H1 (cell line): ENCODE data around the gene ZRANB1.

Experiments used
- CBX8 ChIP-seq: fragments of 300-800, 300-1000 bp; sonication (generic); IDR thresholded peaks from 2 replicates; pipeline ENCODE4 v1.7.1; 2016; ENCODE audit warnings: low read depth, low read length, borderline replicate concordance
- CEBPB ChIP-seq: IDR thresholded peaks from 2 replicates; pipeline ENCODE4 v1.6.1; 2012; ENCODE audit warnings: low read depth, low read length
- CHD2 ChIP-seq: IDR thresholded peaks from 2 replicates; pipeline ENCODE4 v1.6.1; 2012; ENCODE audit warnings: low read length, improper control_type of control experiment
- EZH2 ChIP-seq: fragments of 200-600 bp; sonication (generic); IDR thresholded peaks from 2 replicates; pipeline ENCODE4 v1.7.1; 2012; ENCODE audit warnings: low read depth, mild to moderate bottlenecking, moderate library complexity, low read length, inconsistent platforms; ENCODE audit not compliant: severe bottlenecking
- GABPA ChIP-seq: IDR thresholded peaks from 2 replicates; pipeline ENCODE4 v1.6.1; 2011; ENCODE audit warnings: mild to moderate bottlenecking, low read length, moderate library complexity, borderline replicate concordance; ENCODE audit not compliant: insufficient read depth
- MAFK ChIP-seq: IDR thresholded peaks from 2 replicates; pipeline ENCODE4 v1.6.1; 2012; ENCODE audit warnings: low read depth, mild to moderate bottlenecking, improper control_type of control experiment, low read length
- NRF1 ChIP-seq: IDR thresholded peaks from 2 replicates; pipeline ENCODE4 v1.6.1; 2011; ENCODE audit warnings: mild to moderate bottlenecking, low read depth, low read length, improper control_type of control experiment
- POLR2AphosphoS5 ChIP-seq: IDR thresholded peaks from 2 replicates; pipeline ENCODE4 v1.6.1; 2011; ENCODE audit warnings: low read depth, low read length
- RAD21 ChIP-seq, 2 experiments: IDR thresholded peaks in 1 of 2; conservative IDR thresholded peaks in 1 of 2; 2 replicates each; pipeline ENCODE4 v1.6.1; 2011; ENCODE audit warnings: low read depth in 2 of 2, low read length in 2 of 2, improper control_type of control experiment in 1 of 2, inconsistent platforms in 1 of 2, mild to moderate bottlenecking in 1 of 2, moderate library complexity in 1 of 2
- SIN3A ChIP-seq, 2 experiments: IDR thresholded peaks in 1 of 2; conservative IDR thresholded peaks in 1 of 2; 2 replicates each; pipeline ENCODE4 v1.6.1; 2011 to 2012; ENCODE audit warnings: low read length in 2 of 2, improper control_type of control experiment in 1 of 2, low read depth in 1 of 2, mild to moderate bottlenecking in 1 of 2
- SP1 ChIP-seq: IDR thresholded peaks from 2 replicates; pipeline ENCODE4 v1.6.1; 2011; ENCODE audit warnings: low read depth, low read length
- TF ChIP-seq, protein P1 (sequence below), 3 experiments: IDR thresholded peaks; 1 replicate in 2 of 3; 2 replicates in 1 of 3; pipeline versions ENCODE4 v1.5.1 to v1.6.1; 2011; ENCODE audit warnings: low read length in 3 of 3, mild to moderate bottlenecking in 3 of 3, inconsistent platforms in 2 of 3, low read depth in 1 of 3, moderate library complexity in 1 of 3; ENCODE audit not compliant: insufficient read depth in 1 of 3; ENCODE audit errors: control extremely low read depth in 1 of 3
- TF ChIP-seq, protein P2 (sequence below): IDR thresholded peaks from 2 replicates; pipeline ENCODE4 v1.6.1; 2012; ENCODE audit warnings: inconsistent platforms

DNA sequence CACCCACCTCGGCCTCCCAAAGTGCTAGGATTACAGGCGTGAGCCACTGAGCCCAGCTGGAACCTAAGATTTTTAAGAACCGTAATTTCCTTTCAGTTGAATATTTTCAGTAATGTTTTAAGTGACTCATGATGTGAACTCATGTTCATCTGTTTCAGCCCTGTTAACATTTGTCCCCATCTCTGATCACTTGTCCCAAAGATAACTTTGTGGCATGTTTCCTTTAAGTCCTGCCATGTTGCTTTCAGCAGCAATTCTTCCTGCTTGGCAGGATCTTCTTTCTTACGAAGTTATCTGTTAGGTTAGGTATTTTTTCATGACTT, 19.3 kb downstream of the ZRANB1 start:
- TF ChIP-seq SIN3A (conservative IDR thresholded peaks at IDR 0.05 in 1 of 2, IDR thresholded peaks at IDR 0.05 in 1 of 2; ENCODE audit: low read depth in 1 of 2, low read length in 2 of 2), result no peak
- TF ChIP-seq NRF1, result no peak
- no peak for TF ChIP-seq RAD21 (IDR thresholded peaks at IDR 0.05 in 1 of 2, conservative IDR thresholded peaks at IDR 0.05 in 1 of 2; ENCODE audit: low read depth in 2 of 2, low read length in 2 of 2)
- TF ChIP-seq GABPA, result no peak
- TF ChIP-seq, protein P1, sequence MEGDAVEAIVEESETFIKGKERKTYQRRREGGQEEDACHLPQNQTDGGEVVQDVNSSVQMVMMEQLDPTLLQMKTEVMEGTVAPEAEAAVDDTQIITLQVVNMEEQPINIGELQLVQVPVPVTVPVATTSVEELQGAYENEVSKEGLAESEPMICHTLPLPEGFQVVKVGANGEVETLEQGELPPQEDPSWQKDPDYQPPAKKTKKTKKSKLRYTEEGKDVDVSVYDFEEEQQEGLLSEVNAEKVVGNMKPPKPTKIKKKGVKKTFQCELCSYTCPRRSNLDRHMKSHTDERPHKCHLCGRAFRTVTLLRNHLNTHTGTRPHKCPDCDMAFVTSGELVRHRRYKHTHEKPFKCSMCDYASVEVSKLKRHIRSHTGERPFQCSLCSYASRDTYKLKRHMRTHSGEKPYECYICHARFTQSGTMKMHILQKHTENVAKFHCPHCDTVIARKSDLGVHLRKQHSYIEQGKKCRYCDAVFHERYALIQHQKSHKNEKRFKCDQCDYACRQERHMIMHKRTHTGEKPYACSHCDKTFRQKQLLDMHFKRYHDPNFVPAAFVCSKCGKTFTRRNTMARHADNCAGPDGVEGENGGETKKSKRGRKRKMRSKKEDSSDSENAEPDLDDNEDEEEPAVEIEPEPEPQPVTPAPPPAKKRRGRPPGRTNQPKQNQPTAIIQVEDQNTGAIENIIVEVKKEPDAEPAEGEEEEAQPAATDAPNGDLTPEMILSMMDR (IDR thresholded peaks at IDR 0.05; ENCODE audit: control extremely low read depth in 1 of 3, insufficient read depth in 1 of 3, low read depth in 1 of 3, low read length in 3 of 3), result no peak
- TF ChIP-seq POLR2AphosphoS5, result no peak
- TF ChIP-seq, protein P2, sequence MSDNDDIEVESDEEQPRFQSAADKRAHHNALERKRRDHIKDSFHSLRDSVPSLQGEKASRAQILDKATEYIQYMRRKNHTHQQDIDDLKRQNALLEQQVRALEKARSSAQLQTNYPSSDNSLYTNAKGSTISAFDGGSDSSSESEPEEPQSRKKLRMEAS, result no peak
- no peak for TF ChIP-seq CHD2
- TF ChIP-seq CBX8, result no peak
- no peak for TF ChIP-seq EZH2
- no peak for TF ChIP-seq CEBPB
- no peak for TF ChIP-seq MAFK
- TF ChIP-seq SP1, result no peak
